Activated T-cell treated with anti-CD3 and anti-CD28 coated beads, Interleukin-2, amount 50 U/mL, for 4 hours (primary cell): ENCODE measurements around the gene SMIM13. TPM values are rescaled to one million over a fixed set of nuclear protein-coding genes. Genes with fewer than 3 reads are reported as not detected.

Source experiments
- ATAC-seq, 2 donors: fragments of 200-7000 bp; cut with Tn5 transposase; one replicate each; pipeline ENCODE4 v1.10.0; 2021
- DNase-seq: peaks from one replicate; pipeline ENCODE4 v3.0.0-alpha.2; 2020
- H3K27me3 Mint-ChIP-seq: one replicate; pipeline ENCODE4 v1.8.0; 2021; ENCODE audit warnings: low read depth, mixed read lengths
- H3K36me3 Mint-ChIP-seq: one replicate; pipeline ENCODE4 v1.8.0; 2022; ENCODE audit warnings: mixed read lengths; ENCODE audit not compliant: insufficient read depth
- H3K4me1 Mint-ChIP-seq: one replicate; pipeline ENCODE4 v1.8.0; 2021; ENCODE audit warnings: low read depth, mixed read lengths
- H3K4me3 Mint-ChIP-seq: one replicate; pipeline ENCODE4 v1.8.0; 2021; ENCODE audit warnings: mild to moderate bottlenecking, moderate library complexity, mixed read lengths
- H3K9me3 Mint-ChIP-seq: one replicate; pipeline ENCODE4 v1.8.0; 2021; ENCODE audit warnings: mixed read lengths
- total RNA-seq, 3 donors: library from RNA; stranded (reverse); gene quantifications; one replicate each; pipeline ENCODE4 v1.2.1, GENCODE V29; 2021

The SMIM13 gene
- total RNA-seq, 3 donors from 2014 or later = 13.7 to 15.2 (median 14.9) TPM

- no peaks in the 10 kb centered on the region for H3K36me3 Mint-ChIP-seq
- peaks cover 12% of the 10 kb centered on the region for H3K4me1 Mint-ChIP-seq
- H3K4me3 Mint-ChIP-seq = no peak overlapping the region
- no peaks in the 10 kb centered on the region for H3K9me3 Mint-ChIP-seq
- no peaks in the 10 kb centered on the region for H3K27me3 Mint-ChIP-seq
- no peak for DNase-seq
- ATAC-seq = no peak
These were observed 50.0 kb downstream of the SMIM13 start for GRCh38 chr6:11143394-11144371.

DNA sequence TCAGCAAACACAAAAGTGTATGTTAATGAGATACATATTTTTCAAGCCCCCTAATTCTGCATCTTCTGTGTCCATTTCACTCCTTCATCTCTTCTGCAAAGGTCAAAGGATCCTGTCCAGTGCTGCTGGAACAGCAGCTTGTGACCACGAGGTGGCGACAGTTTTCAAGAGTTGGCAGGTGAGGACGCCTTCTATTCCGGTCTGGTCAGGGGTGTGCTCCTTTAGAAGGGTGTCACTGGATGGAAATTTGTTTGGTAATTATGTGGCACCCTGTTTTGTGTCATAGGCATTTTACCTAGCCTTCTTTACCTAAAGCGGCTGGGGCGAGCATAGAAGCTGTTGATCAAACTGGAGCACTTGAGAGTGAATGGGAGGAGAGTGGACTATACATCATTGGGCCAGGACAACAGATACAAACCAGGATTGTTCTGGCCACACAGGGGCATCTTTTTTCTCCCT lies 50.8 kb downstream of the SMIM13 start:
- no peak overlapping the region for H3K4me3 Mint-ChIP-seq
- no peaks in the 10 kb centered on the region for H3K9me3 Mint-ChIP-seq
- DNase-seq = peak; percentile 70
- H3K4me1 Mint-ChIP-seq = peaks cover 5% of the 10 kb centered on the region
- H3K27me3 Mint-ChIP-seq = no peaks in the 10 kb centered on the region
- peak; percentile 88 to 95 for ATAC-seq
- no peaks in the 10 kb centered on the region for H3K36me3 Mint-ChIP-seq

DNA sequence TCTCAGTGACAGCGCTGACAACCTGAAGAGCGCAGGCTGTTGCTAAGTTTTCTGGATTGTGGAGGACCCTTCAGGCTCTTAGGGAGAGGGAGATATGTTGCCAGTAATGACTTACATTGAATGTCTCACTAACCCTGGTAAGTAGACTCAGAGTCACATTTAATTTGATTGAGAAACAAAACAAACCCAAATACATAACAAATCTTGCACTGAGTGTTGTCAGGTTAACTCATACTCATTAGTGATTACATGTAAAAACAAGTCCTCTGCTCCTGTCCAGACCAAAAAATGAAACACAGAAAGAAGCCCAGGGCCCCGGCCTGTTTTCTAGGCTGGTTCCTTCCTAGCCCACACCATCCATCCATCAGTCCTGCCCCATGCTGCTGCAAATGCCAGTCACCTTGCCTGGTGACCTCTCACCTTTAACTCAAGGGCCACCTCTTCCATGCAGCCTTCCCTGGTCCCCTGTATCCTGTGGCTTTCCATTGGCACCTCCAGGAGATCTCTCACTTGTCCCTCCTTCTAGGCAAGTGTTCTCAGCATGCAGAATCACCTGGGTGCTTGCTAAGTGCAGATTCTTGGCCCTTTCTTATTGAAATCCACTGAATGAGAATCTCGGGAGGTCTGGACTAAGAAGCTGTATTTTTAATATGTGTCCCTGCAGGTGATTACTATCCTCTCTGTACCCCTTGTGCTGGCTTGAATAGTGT lies 52.6 kb downstream of the SMIM13 start:
- Mint-ChIP-seq H3K4me3 (no peak overlapping the region), H3K36me3 (no peaks in the 10 kb centered on the region), H3K4me1 (peaks cover 2% of the 10 kb centered on the region), H3K27me3 (no peaks in the 10 kb centered on the region), H3K9me3 (no peaks in the 10 kb centered on the region)
- ATAC-seq = no peak
- no peak for DNase-seq

GRCh38 chr6:11149551-11149950 lies 55.9 kb downstream of the SMIM13 start:
- Mint-ChIP-seq H3K4me3 (no peak overlapping the region), H3K27me3 (peaks cover 4% of the 10 kb centered on the region), H3K4me1 (peaks cover 7% of the 10 kb centered on the region), H3K9me3 (no peaks in the 10 kb centered on the region), H3K36me3 (peaks cover 2% of the 10 kb centered on the region)
- ATAC-seq (no peak), DNase-seq (no peak)

GRCh38 chr6:11151488-11151887 lies 57.9 kb downstream of the SMIM13 start:
- H3K9me3 Mint-ChIP-seq = peaks cover 3% of the 10 kb centered on the region
- no peak for ATAC-seq
- peaks cover 8% of the 10 kb centered on the region for H3K27me3 Mint-ChIP-seq
- H3K4me3 Mint-ChIP-seq = no peak overlapping the region
- peaks cover 2% of the 10 kb centered on the region for H3K36me3 Mint-ChIP-seq
- no peak for DNase-seq
- H3K4me1 Mint-ChIP-seq = peaks cover 7% of the 10 kb centered on the region

GRCh38 chr6:11152581-11152980 lies 58.9 kb downstream of the SMIM13 start:
- Mint-ChIP-seq H3K4me1 (peaks cover 7% of the 10 kb centered on the region), H3K36me3 (peaks cover 2% of the 10 kb centered on the region), H3K27me3 (peaks cover 8% of the 10 kb centered on the region), H3K4me3 (no peak overlapping the region), H3K9me3 (peaks cover 5% of the 10 kb centered on the region)
- no peak for DNase-seq
- no peak for ATAC-seq

DNA sequence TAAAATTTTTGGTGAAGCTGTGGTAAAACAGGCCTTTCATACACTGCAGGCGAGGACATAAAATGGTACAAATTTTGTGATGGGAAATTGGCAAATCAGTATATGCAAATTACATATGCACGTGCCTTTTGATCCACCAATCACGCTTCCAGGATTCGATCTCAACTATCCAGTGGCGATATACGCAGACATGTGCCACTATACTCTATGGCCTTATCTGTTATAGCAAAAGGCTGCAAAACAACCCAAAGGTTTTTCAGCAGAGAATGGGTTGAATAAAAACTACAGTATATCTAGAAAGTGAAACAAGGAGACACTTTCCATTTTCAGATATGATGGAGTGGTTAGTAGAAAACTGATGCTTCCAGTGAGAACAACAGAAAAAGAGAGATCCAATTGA lies 59.8 kb downstream of the SMIM13 start:
- Mint-ChIP-seq H3K4me1 (peaks cover 7% of the 10 kb centered on the region), H3K36me3 (peaks cover 2% of the 10 kb centered on the region), H3K4me3 (peak overlapping the region; percentile 73), H3K27me3 (peaks cover 8% of the 10 kb centered on the region), H3K9me3 (peaks cover 5% of the 10 kb centered on the region)
- ATAC-seq (no peak), DNase-seq (no peak)

GRCh38 chr6:11155589-11155988 lies 62.0 kb downstream of the SMIM13 start:
- Mint-ChIP-seq H3K27me3 (peaks cover 8% of the 10 kb centered on the region), H3K36me3 (peaks cover 2% of the 10 kb centered on the region), H3K9me3 (peaks cover 5% of the 10 kb centered on the region), H3K4me1 (peaks cover 7% of the 10 kb centered on the region), H3K4me3 (no peak overlapping the region)
- ATAC-seq (no peak), DNase-seq (no peak)

GRCh38 chr6:11160199-11160598 lies 66.6 kb downstream of the SMIM13 start:
- Mint-ChIP-seq H3K36me3 (no peaks in the 10 kb centered on the region), H3K4me3 (no peak overlapping the region), H3K4me1 (peaks cover 7% of the 10 kb centered on the region), H3K9me3 (peaks cover 5% of the 10 kb centered on the region), H3K27me3 (no peaks in the 10 kb centered on the region)
- no peak for ATAC-seq
- DNase-seq = no peak

DNA sequence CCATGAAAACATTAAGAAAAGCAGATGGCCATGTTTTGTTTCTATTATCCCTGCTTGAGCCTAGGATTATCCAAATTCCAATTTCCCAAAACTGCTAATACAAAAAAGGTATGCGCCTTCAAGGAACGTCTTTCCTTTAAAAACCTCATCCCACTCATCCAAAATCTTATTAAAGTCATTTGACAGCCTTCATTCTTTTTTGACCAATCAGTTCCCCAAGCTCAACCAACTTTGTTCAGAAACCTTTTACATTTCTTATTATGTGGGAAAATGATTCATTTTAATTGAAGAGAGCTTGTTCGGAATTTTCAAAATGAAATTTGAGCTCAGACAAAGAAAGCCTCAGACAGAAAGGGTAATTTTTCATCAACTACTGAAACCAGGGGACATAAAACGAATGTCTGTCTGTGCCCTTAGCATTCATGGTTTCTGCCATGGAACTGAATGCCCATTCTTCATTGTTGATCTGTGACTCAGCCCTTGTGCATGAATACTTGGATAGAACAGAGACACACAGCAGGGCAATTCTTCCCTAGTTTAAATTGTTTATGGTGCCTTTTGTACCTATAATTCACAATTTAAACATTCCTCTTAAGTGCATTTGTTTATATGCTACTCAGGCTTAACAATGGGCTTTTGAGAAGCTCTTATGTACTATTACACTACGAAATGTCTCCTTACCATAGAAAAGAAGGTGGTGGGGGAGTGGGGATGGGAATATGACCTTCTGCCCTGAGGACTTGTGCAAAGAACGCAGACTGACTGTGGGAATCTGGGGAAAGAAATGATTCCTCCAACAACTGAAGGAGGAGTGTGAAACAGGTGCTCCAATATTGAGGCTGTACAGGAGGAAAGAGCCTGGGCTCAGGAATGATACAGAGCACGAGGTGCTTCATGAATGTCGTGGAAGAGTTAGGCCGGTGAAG lies 67.7 kb downstream of the SMIM13 start:
- H3K9me3 Mint-ChIP-seq = peaks cover 4% of the 10 kb centered on the region
- H3K27me3 Mint-ChIP-seq = no peaks in the 10 kb centered on the region
- H3K4me3 Mint-ChIP-seq = no peak overlapping the region
- H3K36me3 Mint-ChIP-seq = no peaks in the 10 kb centered on the region
- DNase-seq = no peak
- peaks cover 8% of the 10 kb centered on the region for H3K4me1 Mint-ChIP-seq
- no peak for ATAC-seq

GRCh38 chr6:11162262-11162661 lies 68.6 kb downstream of the SMIM13 start:
- H3K4me1 Mint-ChIP-seq = peaks cover 8% of the 10 kb centered on the region
- DNase-seq = no peak
- ATAC-seq = no peak
- no peaks in the 10 kb centered on the region for H3K9me3 Mint-ChIP-seq
- H3K4me3 Mint-ChIP-seq = no peak overlapping the region
- no peaks in the 10 kb centered on the region for H3K27me3 Mint-ChIP-seq
- no peaks in the 10 kb centered on the region for H3K36me3 Mint-ChIP-seq

DNA sequence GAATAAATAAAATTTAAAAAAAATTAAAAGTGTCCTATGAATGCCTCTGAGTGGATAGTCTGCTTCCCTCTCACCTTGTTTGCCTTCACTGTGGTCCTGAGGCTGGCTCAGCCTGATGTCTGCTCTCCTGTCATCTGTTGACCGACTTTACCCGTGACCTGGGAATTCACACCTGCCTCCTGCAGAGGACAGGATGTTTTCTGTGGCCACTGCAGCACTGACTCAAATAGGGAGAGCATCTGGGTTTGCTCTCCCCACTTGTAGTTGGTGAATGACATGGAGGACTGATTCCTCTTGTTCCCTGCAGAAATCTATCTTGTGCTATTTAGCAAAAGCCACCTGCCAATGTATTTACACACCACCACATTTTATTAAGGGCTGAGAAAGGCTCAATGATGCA lies 70.3 kb downstream of the SMIM13 start:
- Mint-ChIP-seq H3K4me3 (no peak overlapping the region), H3K4me1 (peaks cover 8% of the 10 kb centered on the region), H3K27me3 (no peaks in the 10 kb centered on the region), H3K36me3 (no peaks in the 10 kb centered on the region), H3K9me3 (no peaks in the 10 kb centered on the region)
- no peak for DNase-seq
- no peak for ATAC-seq

DNA sequence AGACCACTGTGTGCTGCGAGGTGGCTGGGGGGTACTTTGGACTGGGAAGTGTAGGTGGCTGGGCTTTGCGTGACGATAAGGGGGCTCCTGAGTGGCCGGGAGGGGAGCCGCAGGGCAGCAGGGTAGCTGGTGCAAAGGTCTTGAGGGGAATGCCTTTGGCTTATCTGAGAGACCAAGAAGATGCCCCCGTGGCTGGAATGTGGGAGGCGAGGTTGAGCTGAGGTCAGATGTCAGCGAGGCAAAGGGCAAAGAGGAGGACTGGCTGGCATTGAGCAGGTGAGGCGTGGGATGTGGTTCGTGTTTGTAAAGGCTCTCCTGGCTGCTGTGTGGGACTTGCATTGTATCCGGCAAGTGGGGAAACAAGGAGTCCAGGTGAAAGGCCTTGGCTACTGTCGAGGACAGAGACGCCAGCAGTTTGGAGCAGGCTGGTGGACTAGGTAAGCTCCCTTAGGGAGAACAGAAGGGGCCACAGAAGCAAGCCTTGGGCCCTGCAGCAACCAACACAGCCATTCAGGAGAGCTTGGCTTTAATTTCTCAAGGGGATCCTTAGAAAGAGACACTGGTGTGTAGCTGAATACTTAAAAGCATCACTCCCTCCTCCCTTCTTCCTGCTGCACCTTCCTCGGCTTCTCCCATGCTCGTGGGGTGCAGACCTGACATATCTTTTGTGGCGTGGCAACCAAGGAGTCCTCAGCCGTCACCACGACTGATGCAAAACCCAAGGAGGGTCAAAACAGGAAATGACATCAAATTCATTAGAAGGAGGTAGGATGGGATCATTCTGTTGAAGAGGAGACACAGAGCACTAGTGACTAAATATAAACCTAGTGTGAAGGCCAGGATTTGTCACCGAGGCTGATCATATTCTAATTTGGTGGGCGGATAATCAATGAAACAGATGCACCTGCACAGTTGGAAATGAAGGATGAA lies 71.3 kb downstream of the SMIM13 start:
- no peak for ATAC-seq
- Mint-ChIP-seq H3K27me3 (no peaks in the 10 kb centered on the region), H3K4me3 (no peak overlapping the region), H3K36me3 (no peaks in the 10 kb centered on the region), H3K9me3 (no peaks in the 10 kb centered on the region), H3K4me1 (peaks cover 8% of the 10 kb centered on the region)
- no peak for DNase-seq
